HEK293T (cell line): Measurements from ENCODE around the gene GABRE.

Experiments
- BHLHE40 ChIP-seq: fragments of 450-650 bp; IDR thresholded peaks from 2 replicates; pipeline ENCODE4 v1.6.1; 2016; ENCODE audit warnings: mild to moderate bottlenecking, moderate library complexity, borderline replicate concordance
- CTBP1 ChIP-seq: fragments of 450-650 bp; IDR thresholded peaks from 2 replicates; pipeline ENCODE4 v1.6.1; 2016; ENCODE audit warnings: borderline replicate concordance
- ELF4 ChIP-seq: fragments of 450-650 bp; IDR thresholded peaks from 2 replicates; pipeline ENCODE4 v1.6.1; 2017; ENCODE audit warnings: antibody characterized with exemption
- FOXA1 ChIP-seq: fragments of 450-650 bp; IDR thresholded peaks from 2 replicates; pipeline ENCODE4 v1.6.1; 2016; ENCODE audit warnings: mild to moderate bottlenecking
- FOXK2 ChIP-seq: fragments of 450-650 bp; IDR thresholded peaks from 2 replicates; pipeline ENCODE4 v1.6.1; 2016; ENCODE audit warnings: mild to moderate bottlenecking
- FOXM1 ChIP-seq: fragments of 450-650 bp; IDR thresholded peaks from 2 replicates; pipeline ENCODE4 v1.6.1; 2017; ENCODE audit warnings: mild to moderate bottlenecking, borderline replicate concordance
- L3MBTL2 ChIP-seq: fragments of 450-650 bp; conservative IDR thresholded peaks from 2 replicates; pipeline ENCODE4 v1.6.1; 2016; ENCODE audit warnings: mild to moderate bottlenecking
- NFRKB ChIP-seq: fragments of 450-650 bp; IDR thresholded peaks from 2 replicates; pipeline ENCODE4 v1.6.1; 2016; ENCODE audit warnings: mild to moderate bottlenecking, moderate library complexity
- PKNOX1 ChIP-seq: fragments of 450-650 bp; IDR thresholded peaks from 2 replicates; pipeline ENCODE4 v1.6.1; 2016
- SP1 ChIP-seq: fragments of 450-650 bp; IDR thresholded peaks from 2 replicates; pipeline ENCODE4 v1.6.1; 2017
- SUZ12 ChIP-seq: fragments of 450-650 bp; IDR thresholded peaks from 2 replicates; pipeline ENCODE4 v1.6.1; 2016; ENCODE audit warnings: mild to moderate bottlenecking
- TARDBP ChIP-seq: fragments of 450-650 bp; IDR thresholded peaks from 2 replicates; pipeline ENCODE4 v1.6.1; 2016
- ZNF384 ChIP-seq: fragments of 450-650 bp; IDR thresholded peaks from 2 replicates; pipeline ENCODE4 v1.6.1; 2016

GRCh38 chrX:151988706-151989299 lies 14.3 kb upstream of the GABRE start:
- no peak for TF ChIP-seq BHLHE40
- no peak for TF ChIP-seq FOXK2
- TF ChIP-seq PKNOX1: no peak
- no peak for TF ChIP-seq ELF4
- TF ChIP-seq TARDBP: no peak
- TF ChIP-seq SP1: no peak
- no peak for TF ChIP-seq SUZ12
- TF ChIP-seq FOXA1: no peak
- no peak for TF ChIP-seq ZNF384
- no peak for TF ChIP-seq FOXM1
- TF ChIP-seq CTBP1: no peak
- TF ChIP-seq NFRKB: no peak
- no peak for TF ChIP-seq L3MBTL2
